ENCODE measurements around the gene KDR. TPM values are rescaled to one million over a fixed set of nuclear protein-coding genes. Genes with fewer than 3 reads are reported as not detected.

KDR gene
- total RNA-seq, 4 donors from 2014 or later: 101 to 218 (median 117) TPM

DNA sequence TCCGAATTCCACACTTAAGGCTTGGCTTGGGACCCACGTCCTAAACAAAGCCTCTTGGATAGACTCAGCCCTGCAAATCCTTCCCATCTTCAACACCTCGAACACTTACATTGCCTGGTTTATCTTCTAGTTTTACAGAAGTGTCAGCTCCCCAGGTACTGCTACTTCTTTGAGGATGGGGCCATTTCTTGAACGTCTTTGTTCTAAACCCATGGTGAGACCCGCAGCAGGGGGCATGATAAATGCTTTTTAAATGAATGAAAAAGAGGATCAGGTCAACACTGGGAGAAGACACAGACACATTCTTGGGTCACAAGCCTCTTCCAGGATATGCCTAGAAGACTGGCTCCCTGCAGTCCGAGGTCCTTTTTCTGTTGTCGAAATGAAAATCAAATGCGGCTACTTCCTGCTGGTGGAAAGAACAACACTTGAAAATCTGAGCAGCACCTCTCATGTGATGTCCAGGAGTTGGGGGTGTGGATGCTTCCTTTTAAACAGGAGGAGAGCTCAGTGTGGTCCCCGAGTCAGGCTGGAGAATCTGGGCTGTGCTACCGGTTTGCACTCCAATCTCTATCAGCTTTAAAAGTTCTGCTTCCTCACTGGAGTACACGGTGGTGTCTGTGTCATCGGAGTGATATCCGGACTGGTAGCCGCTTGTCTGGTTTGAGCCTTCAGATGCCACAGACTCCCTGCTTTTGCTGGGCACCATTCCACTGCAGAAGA is 45.8 kb downstream of the KDR start:
- intact Hi-C loops (cut with DNase I; ENCODE audit: low total_unique reads): no loop called here
- no peaks in the 10 kb centered on the region for H3K27me3 ChIP-seq
- no peaks in the 10 kb centered on the region for H3K4me1 ChIP-seq
- no peaks in the 10 kb centered on the region for H3K36me3 ChIP-seq
- TF ChIP-seq CTCF (IDR thresholded peaks at IDR 0.05) (no peak), POLR2A (IDR thresholded peaks at IDR 0.05) (no peak)
- no peak overlapping the region for H3K4me3 ChIP-seq
- H3K9me3 ChIP-seq: no peaks in the 10 kb centered on the region
- peak overlapping the region; percentile 27 to 72 for H3K27ac ChIP-seq
- DNase-seq: no peak

- Histone ChIP-seq H3K4me1 (no peaks in the 10 kb centered on the region), H3K4me3 (no peak overlapping the region), H3K27me3 (no peaks in the 10 kb centered on the region), H3K36me3 (no peaks in the 10 kb centered on the region), H3K27ac (peak overlapping the region; percentile 27 to 72), H3K9me3 (no peaks in the 10 kb centered on the region)
- TF ChIP-seq POLR2A (IDR thresholded peaks at IDR 0.05): peak in 1 of 2 donors; percentile 23
- TF ChIP-seq CTCF (IDR thresholded peaks at IDR 0.05): no peak
- peak; percentile 54 to 62 for DNase-seq
- intact Hi-C loops (cut with DNase I; ENCODE audit: low total_unique reads): no loop called here
Observed at GRCh38 chr4:55078987-55079386, 46.4 kb downstream of the KDR start.

DNA sequence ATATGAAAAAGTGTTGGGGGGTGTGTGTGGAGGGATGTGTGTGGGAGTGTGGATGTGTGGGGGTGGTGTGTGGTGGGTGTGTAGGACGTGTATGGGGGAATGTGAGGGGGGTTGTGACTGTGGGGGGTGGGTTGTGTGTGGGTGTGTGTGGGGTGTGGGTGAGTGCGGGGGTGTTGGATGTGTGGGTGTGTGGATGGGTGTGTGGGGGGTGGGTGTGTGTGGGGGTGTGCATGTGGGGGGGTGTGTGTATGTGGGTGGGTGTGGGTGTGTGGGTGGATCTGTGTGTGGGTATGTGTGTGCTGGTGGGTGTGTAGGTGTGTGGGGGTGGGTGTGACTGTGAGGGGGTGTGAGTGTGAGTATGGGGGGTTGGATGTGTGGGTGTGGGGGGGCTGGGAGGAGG is 47.8 kb downstream of the KDR start:
- no peaks in the 10 kb centered on the region for H3K9me3 ChIP-seq
- H3K27me3 ChIP-seq: no peaks in the 10 kb centered on the region
- H3K4me3 ChIP-seq: no peak overlapping the region
- intact Hi-C loops (cut with DNase I; ENCODE audit: low total_unique reads): no loop called here
- no peaks in the 10 kb centered on the region for H3K36me3 ChIP-seq
- H3K4me1 ChIP-seq: no peaks in the 10 kb centered on the region
- no peak for DNase-seq
- TF ChIP-seq CTCF (IDR thresholded peaks at IDR 0.05) (no peak), POLR2A (IDR thresholded peaks at IDR 0.05) (no peak)
- no peak overlapping the region for H3K27ac ChIP-seq

DNA sequence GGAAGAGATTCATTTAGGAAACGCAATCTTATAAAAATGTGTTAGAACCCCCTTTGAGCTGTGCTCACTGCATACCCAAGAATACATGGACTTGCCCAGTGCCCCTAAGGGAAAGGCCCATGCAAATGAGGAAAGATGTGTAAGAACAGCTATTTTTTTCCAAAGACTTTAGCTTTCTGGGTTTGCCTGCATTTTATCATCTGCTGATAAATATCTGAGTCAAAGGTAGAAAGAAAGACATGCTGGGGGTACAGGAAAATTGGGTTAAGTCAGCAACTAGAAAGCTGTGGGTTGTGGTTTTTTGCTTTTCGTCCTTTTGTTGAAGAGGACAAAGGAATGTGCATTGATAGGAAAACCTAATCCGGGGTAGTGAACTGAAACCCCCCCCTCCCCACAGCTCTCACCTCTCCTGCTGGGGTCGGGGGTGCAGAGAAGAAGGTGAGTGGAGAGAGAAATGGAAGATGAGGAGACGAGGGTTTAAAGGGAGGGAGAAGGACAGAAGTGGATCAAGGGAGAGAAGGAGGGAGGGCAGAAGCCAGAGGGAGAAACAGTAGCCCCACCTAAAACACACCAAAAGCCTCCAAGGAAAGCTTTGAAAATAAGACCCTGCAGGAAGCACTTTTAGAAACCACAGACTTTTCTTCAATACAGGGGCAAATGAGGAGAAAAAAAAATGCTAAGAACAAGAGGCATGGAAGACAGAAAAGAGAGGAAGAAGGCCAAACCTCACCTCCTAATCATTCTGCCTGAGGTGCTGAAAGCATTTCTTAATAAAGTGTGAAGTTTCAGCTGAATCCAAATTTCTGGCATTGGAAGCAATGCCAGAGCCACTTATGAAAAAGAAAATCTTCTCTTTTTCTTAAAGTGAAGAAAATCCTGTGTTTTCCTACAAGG is 49.3 kb downstream of the KDR start:
- Histone ChIP-seq H3K27ac (no peak overlapping the region), H3K4me3 (no peak overlapping the region), H3K4me1 (no peaks in the 10 kb centered on the region), H3K9me3 (no peaks in the 10 kb centered on the region), H3K36me3 (no peaks in the 10 kb centered on the region), H3K27me3 (no peaks in the 10 kb centered on the region)
- TF ChIP-seq POLR2A (IDR thresholded peaks at IDR 0.05): no peak
- TF ChIP-seq CTCF (IDR thresholded peaks at IDR 0.05): no peak
- DNase-seq: no peak
- intact Hi-C loops (cut with DNase I; ENCODE audit: low total_unique reads): no loop called here

DNA sequence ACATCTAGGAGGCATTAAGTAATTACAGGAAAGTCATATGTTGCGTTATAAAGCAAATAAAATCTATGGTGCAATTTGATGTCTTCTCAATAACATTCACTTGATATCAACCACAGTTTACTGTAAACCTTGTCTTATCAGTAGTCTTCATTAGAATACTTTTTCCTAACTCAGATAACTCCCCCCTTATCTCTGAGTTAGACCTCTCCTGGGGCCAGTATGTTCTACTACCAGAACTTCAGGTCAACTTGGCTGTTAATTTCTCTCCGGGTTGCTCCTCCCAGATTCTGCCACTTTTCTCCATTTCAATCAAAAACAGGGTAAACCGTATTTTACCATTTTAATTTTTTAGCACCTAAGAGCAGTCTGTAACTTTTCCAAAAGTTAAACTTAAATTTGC is 50.0 kb downstream of the KDR start:
- Histone ChIP-seq H3K27ac (no peak overlapping the region), H3K27me3 (no peaks in the 10 kb centered on the region), H3K4me3 (no peak overlapping the region), H3K4me1 (no peaks in the 10 kb centered on the region), H3K9me3 (no peaks in the 10 kb centered on the region), H3K36me3 (no peaks in the 10 kb centered on the region)
- TF ChIP-seq POLR2A (IDR thresholded peaks at IDR 0.05) (no peak), CTCF (IDR thresholded peaks at IDR 0.05) (no peak)
- intact Hi-C loops (cut with DNase I; ENCODE audit: low total_unique reads): no loop called here
- DNase-seq: no peak
